Activated CD8-positive, alpha-beta T cell treated with anti-CD3 and anti-CD28 coated beads for 36 hours (primary cell): Measurements from ENCODE around the gene PLTP. TPM values are rescaled to one million over a fixed set of nuclear protein-coding genes. Genes with fewer than 3 reads are reported as not detected.
A peak's percentile ranks its signal among the peaks of the same experiment; 100 is the strongest.
"Not testable (repeated sequence)": the region's sequence is repeated elsewhere in the genome, so short reads cannot be mapped to it uniquely, and the experiment has no call there.

Experiments used
- ATAC-seq: fragments of 200-7000 bp; cut with Tn5 transposase; one replicate; pipeline ENCODE4 v1.10.0; 2021; ENCODE audit warnings: mild to moderate bottlenecking, moderate library complexity
- CTCF ChIA-PET: fragments of 350-600 bp; sonication (Branson Sonifier 250); formaldehyde crosslinking; loops from one replicate; lab custom pipeline; 2021; ENCODE audit warnings: antibody characterized with exemption; lab: Charles Lee
- POLR2A ChIA-PET: fragments of 350-600 bp; sonication (Branson Sonifier 250); formaldehyde crosslinking; loops from one replicate; lab custom pipeline; 2021; ENCODE audit warnings: antibody characterized with exemption; lab: Charles Lee
- DNase-seq: peaks from one replicate; pipeline ENCODE4 v3.0.0-alpha.2; 2020
- H3K27ac Mint-ChIP-seq: one replicate; pipeline ENCODE4 v1.8.0; 2021; ENCODE audit warnings: mild to moderate bottlenecking, mixed read lengths
- H3K27me3 Mint-ChIP-seq: one replicate; pipeline ENCODE4 v1.8.0; 2021; ENCODE audit warnings: mixed read lengths
- H3K36me3 Mint-ChIP-seq: one replicate; pipeline ENCODE4 v1.8.0; 2021; ENCODE audit warnings: low read depth, mixed read lengths
- H3K4me1 Mint-ChIP-seq: one replicate; pipeline ENCODE4 v1.8.0; 2021; ENCODE audit warnings: low read depth, mixed read lengths
- H3K4me3 Mint-ChIP-seq: one replicate; pipeline ENCODE4 v1.8.0; 2021; ENCODE audit warnings: mild to moderate bottlenecking, moderate library complexity, mixed read lengths
- H3K9me3 Mint-ChIP-seq: one replicate; pipeline ENCODE4 v1.8.0; 2021; ENCODE audit warnings: mixed read lengths
- CTCF ChIP-seq: fragments of 200-600 bp; IDR thresholded peaks from one replicate; pipeline ENCODE4 v1.8.0; 2022; ENCODE audit warnings: antibody characterized with exemption, mild to moderate bottlenecking
- intact Hi-C: fragments of 100-400 bp; cut with micrococcal nuclease; formaldehyde crosslinking; loops from one replicate; pipeline ENCODE4 v1.10.0; 2022
- total RNA-seq, 2 experiments: library from RNA; stranded (reverse); gene quantifications; one replicate each; pipeline ENCODE4 v1.2.3, GENCODE V29; 2021

PLTP gene
- total RNA-seq, 2 experiments from 2014 or later: 7.4 to 8.6 TPM

DNA sequence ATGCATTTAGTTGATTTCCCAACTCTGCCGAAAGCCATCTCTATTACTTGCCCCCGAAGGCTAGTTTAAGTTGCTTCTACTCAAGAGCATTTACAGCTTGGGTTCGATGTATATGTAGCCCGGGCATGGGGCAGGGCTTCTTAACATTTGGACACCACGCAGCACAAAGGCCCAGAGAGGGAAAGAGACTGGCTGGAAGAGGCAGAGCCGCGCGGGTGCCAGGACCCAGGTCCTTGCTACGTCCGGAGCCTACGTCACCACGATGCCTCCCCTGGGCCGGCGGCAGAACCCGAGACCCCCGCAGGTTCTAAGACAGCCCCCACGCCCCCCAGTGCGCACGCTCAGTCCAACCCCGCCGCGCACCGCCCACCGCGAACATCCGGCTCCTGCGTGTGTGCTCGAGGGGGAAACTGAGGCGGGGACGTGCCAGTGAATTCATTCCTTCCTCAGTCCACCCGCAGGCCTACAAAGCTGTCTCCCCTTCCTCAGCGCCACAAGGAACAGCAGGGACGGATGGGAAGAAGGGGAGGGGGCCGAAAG lies 22.2 kb upstream of the PLTP start:
- Mint-ChIP-seq H3K4me3 (peak overlapping the region; percentile 95), H3K36me3 (peaks cover 13% of the 10 kb centered on the region), H3K27me3 (no peaks in the 10 kb centered on the region), H3K4me1 (peaks cover 25% of the 10 kb centered on the region), H3K9me3 (no peaks in the 10 kb centered on the region), H3K27ac (peak overlapping the region; percentile 96)
- peak; percentile 12 for ATAC-seq
- no peak for TF ChIP-seq CTCF
- DNase-seq: peak; percentile 70
- intact Hi-C loops: loop anchor here (2.0 to 10.0 kb wide), 2 partner anchors 49 to 109 kb away; partner anchors contain the start of gene TNNC2
- CTCF ChIA-PET: interaction anchor here (0.7 to 9.3 kb wide), 14 partner anchors 10 to 135 kb away, joined by 3 to 74 read pairs (median 4); partner anchors contain the start of genes NEURL2 and ZSWIM1
- POLR2A ChIA-PET: interaction anchor here (0.9 to 8.9 kb wide), 19 partner anchors 8 to 473 kb away, joined by 3 to 119 read pairs (median 8); partner anchors contain the start of genes CTSA, ELMO2, NEURL2 and PLTP

DNA sequence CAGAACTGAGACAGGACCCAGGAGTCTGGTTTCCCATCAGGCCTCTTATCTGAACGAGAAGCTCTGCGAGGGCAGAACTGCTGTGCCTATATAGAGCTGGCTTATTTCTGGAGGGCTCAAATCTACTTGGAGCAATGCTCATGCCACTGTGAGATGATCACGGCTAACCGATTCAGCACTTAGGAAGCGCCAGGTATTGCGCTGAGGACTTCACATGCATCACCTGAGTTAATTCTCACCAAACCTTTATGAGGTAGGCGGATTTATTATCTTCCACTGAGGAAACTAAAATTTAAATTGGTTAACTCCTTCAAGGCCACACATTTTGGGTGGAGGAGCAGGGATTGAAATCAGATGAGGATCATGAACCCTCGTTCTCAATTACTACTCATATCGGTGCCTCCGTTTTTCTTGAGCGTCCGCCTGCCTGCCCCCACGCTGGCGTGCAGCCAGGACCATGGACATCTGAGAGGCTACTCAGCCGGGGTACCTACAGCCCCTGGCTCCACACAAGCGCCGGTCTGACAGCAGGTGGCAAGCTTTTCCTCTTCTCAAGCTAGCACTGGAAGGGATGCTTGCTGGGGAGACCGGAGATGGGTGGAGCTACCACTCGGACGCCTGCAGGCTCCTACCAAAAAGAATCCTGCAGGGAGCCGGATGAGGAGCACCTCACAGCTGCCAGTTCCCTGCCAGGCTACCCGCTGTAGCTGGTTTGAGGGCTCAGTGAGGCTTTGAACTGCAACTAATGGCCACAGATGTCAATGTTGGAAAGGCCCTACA lies 21.5 kb upstream of the PLTP start:
- TF ChIP-seq CTCF: peak; percentile 25
- ATAC-seq (peak; percentile 19), DNase-seq (peak; percentile 76)
- Mint-ChIP-seq H3K4me3 (peak overlapping the region; percentile 95), H3K27ac (peak overlapping the region; percentile 96), H3K4me1 (peaks cover 21% of the 10 kb centered on the region), H3K9me3 (no peaks in the 10 kb centered on the region), H3K27me3 (no peaks in the 10 kb centered on the region), H3K36me3 (peaks cover 10% of the 10 kb centered on the region)
- intact Hi-C loops: loop anchor here (2.0 to 10.0 kb wide), 2 partner anchors 49 to 109 kb away; partner anchors contain the start of gene TNNC2
- ChIA-PET POLR2A (interaction anchor here (0.9 to 8.9 kb wide), 14 partner anchors 9 to 95 kb away, joined by 3 to 119 read pairs (median 13); partner anchors contain the start of genes CTSA, NEURL2, PLTP and ZNF335), CTCF (interaction anchor here (0.7 to 9.3 kb wide), 13 partner anchors 11 to 134 kb away, joined by 3 to 74 read pairs (median 4); partner anchors contain the start of genes NEURL2 and ZSWIM1)

DNA sequence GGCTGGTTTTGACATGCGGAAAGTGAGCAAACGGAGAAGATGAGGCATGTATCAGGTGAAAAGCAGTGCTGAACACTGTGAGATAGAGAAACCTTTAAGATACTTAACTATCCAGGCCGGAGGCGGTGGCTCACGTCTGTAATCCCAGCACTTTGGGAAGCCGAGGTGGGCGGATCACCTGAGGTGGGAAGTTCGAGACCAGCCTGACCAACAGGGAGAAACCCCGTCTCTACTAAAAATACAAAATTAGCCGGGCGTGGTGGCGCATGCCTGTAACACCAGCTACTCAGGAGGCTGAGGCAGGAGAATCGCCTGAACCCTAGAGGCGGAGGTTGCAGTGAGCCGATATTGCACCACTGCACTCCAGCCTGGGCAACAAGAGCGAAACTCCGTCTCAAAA lies 19.7 kb upstream of the PLTP start:
- H3K27me3 Mint-ChIP-seq, H3K4me3 Mint-ChIP-seq, DNase-seq, CTCF ChIA-PET, ATAC-seq, H3K9me3 Mint-ChIP-seq, H3K4me1 Mint-ChIP-seq, H3K27ac Mint-ChIP-seq, H3K36me3 Mint-ChIP-seq: not testable (repeated sequence)
- POLR2A ChIA-PET: interaction anchor here (1.3 kb wide), 1 partner anchor 39 kb away, joined by 3 read pairs; no protein-coding TSS in a partner anchor
- intact Hi-C loops: loop anchor here (10.0 kb wide), 1 partner anchor 107 kb away; the partner anchor contains the start of gene TNNC2

DNA sequence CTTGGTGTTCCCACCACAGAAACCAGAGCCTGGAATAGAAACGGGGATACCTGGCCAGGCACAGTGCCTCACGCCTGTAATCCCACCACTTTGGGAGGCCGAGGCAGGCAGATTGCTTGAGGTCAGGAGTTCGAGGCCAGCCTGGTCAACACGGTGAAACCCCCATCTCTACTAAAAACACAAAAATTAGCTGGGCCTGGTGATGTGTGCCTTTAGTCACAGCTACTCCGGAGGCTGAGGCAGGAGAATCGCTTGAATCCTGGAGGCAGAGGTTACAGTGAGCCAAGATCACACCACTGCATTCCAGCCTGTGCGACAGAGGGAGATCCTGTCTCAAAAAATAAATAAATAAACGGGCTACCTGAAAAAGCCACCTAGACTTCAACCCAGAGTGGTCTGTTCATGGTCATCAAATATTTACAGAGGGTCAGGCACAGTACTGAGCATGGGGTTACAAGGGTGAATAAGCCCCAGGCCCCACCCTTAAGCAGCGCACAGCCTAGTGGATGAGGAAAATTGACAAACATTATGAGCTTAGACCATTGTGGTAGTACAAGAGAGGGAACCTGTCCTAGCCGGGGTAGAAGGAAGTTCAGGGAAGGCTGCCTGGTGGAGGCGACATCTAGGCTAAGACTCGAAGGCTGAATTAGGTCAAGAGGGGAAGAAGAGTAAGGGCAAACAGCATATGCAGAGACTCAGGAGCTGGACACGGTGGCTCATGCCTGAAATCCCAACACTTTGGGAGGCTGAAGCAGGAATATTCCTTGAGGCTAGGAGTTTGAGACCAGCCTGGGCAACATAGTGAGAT lies 15.3 kb upstream of the PLTP start:
- ATAC-seq: no peak
- Mint-ChIP-seq H3K27ac (no peak overlapping the region), H3K27me3 (no peaks in the 10 kb centered on the region), H3K4me1 (no peaks in the 10 kb centered on the region), H3K9me3 (no peaks in the 10 kb centered on the region), H3K4me3 (no peak overlapping the region), H3K36me3 (no peaks in the 10 kb centered on the region)
- POLR2A ChIA-PET: interaction anchor here (0.8 kb wide), 1 partner anchor 19 kb away, joined by 3 read pairs; no protein-coding TSS in a partner anchor
- intact Hi-C loops: no loop called here
- no peak for DNase-seq
- no peak for TF ChIP-seq CTCF
- CTCF ChIA-PET: interaction anchor here (1.3 kb wide), 3 partner anchors 42 to 128 kb away, joined by 4 to 6 read pairs (median 4); no protein-coding TSS in a partner anchor

GRCh38 chr20:45926731-45927070 lies 14.7 kb upstream of the PLTP start:
- H3K4me1 Mint-ChIP-seq: peaks cover 2% of the 10 kb centered on the region
- ChIA-PET CTCF (interaction anchor here (1.3 to 1.5 kb wide), 3 partner anchors 11 to 102 kb away, joined by 4 to 5 read pairs (median 4); no protein-coding TSS in a partner anchor), POLR2A (interaction anchor here (0.9 to 1.5 kb wide), 2 partner anchors 8 to 11 kb away, joined by 3 to 5 read pairs; partner anchors contain the start of gene PCIF1)
- no peak for ATAC-seq
- H3K36me3 Mint-ChIP-seq: no peaks in the 10 kb centered on the region
- no peak for TF ChIP-seq CTCF
- no peak for DNase-seq
- H3K9me3 Mint-ChIP-seq: no peaks in the 10 kb centered on the region
- peaks cover under 1% of the 10 kb centered on the region for H3K27me3 Mint-ChIP-seq
- H3K27ac Mint-ChIP-seq: no peak overlapping the region
- intact Hi-C loops: no loop called here
- H3K4me3 Mint-ChIP-seq: no peak overlapping the region
